Measurements from ENCODE around the gene USP13. TPM values are rescaled to one million over a fixed set of nuclear protein-coding genes. Genes with fewer than 3 reads are reported as not detected.
A peak's percentile ranks its signal among the peaks of the same experiment; 100 is the strongest.
"Not testable (repeated sequence)": the region's sequence is repeated elsewhere in the genome, so short reads cannot be mapped to it uniquely, and the experiment has no call there.

USP13 gene
- total and polyA plus RNA-seq, 2 experiments from 2014 or later: 6.0 to 8.2 TPM

DNA sequence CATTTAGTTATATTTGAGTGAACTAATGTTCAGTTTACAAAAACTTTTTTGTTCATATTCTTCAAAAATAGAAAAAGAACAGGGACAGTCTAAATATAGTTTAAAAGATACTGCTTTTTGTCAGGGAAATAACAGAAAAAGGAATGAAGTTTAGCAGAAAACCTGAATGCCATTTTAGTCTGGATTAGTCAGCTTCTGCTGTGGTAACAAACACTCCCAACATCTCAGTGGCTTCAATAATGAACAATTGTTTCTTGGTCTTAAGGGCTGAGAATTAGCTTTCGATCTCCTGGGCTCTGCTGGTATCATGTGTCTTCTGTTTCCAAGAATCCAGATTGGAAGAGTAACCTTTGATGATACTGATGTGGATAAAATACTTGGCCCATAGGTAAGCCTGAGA, 12.4 kb upstream of the USP13 start:
- Histone ChIP-seq H3K4me3 (no peak overlapping the region), H3K79me2 (ENCODE audit: insufficient read depth) (no peaks in the 10 kb centered on the region), H3K27me3 (replicated peaks; ENCODE audit: insufficient read depth) (no peaks in the 10 kb centered on the region), H3K9me2 (ENCODE audit: insufficient read depth) (no peaks in the 10 kb centered on the region), H3K4me2 (ENCODE audit: unreplicated experiment) (no peak overlapping the region), H2AFZ (no peak overlapping the region), H3K27ac (no peak overlapping the region), H3K4me1 (ENCODE audit: insufficient read depth) (no peaks in the 10 kb centered on the region), H4K20me1 (ENCODE audit: insufficient read depth) (no peaks in the 10 kb centered on the region), H3F3A (ENCODE audit: insufficient read depth) (no peaks in the 10 kb centered on the region), H3K9ac (no peak overlapping the region), H3K9me3 (ENCODE audit: low read depth) (no peaks in the 10 kb centered on the region), H3K36me3 (ENCODE audit: low read depth) (no peaks in the 10 kb centered on the region)
- 83 to 94% methylated on average over 1 of the region's 1 CpG for WGBS, 2 experiments (ENCODE audit: low coverage in 1 of 2, low lambda C conversion rate in 2 of 2, missing lambda C conversion rate in 2 of 2)
- TF ChIP-seq EZH2 (IDR thresholded peaks at IDR 0.05; ENCODE audit: insufficient read depth, poor library complexity, severe bottlenecking) (no peak), EZH2phosphoT487 (IDR thresholded peaks at IDR 0.05; ENCODE audit: insufficient read depth, low read depth) (no peak)
- in situ Hi-C loops (cut with MboI): no loop called here
- DNase-seq: no peak

DNA sequence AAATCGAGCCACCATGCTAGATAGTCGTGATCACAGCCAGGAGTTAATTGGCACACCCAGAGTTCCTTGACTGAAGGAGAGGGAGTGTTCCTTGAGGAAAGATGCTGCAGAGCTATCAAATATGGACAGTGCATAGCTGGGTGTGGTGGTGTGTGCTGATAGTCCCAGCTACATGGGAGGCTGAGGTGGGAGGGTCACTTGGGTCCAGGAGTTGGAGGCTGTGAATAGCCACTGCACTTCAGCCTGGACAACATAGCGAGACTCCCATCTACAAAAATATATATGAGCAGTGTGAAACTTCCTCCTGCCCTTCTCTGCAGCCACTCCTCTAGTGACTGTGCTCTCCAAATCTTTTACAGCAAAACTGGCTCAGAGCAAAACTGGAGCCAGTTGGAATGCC, 10.0 kb upstream of the USP13 start:
- Histone ChIP-seq H3K9ac (no peak overlapping the region), H4K20me1 (ENCODE audit: insufficient read depth) (no peaks in the 10 kb centered on the region), H3K27me3 (replicated peaks; ENCODE audit: insufficient read depth) (no peaks in the 10 kb centered on the region), H3F3A (ENCODE audit: insufficient read depth) (no peaks in the 10 kb centered on the region), H3K4me2 (ENCODE audit: unreplicated experiment) (no peak overlapping the region), H3K4me3 (no peak overlapping the region), H3K36me3 (ENCODE audit: low read depth) (no peaks in the 10 kb centered on the region), H3K27ac (no peak overlapping the region), H3K79me2 (ENCODE audit: insufficient read depth) (no peaks in the 10 kb centered on the region), H3K9me2 (ENCODE audit: insufficient read depth) (no peaks in the 10 kb centered on the region), H3K4me1 (ENCODE audit: insufficient read depth) (no peaks in the 10 kb centered on the region), H3K9me3 (ENCODE audit: low read depth) (no peaks in the 10 kb centered on the region), H2AFZ (no peak overlapping the region)
- TF ChIP-seq EZH2 (IDR thresholded peaks at IDR 0.05; ENCODE audit: insufficient read depth, poor library complexity, severe bottlenecking): no peak
- no peak for TF ChIP-seq EZH2phosphoT487 (IDR thresholded peaks at IDR 0.05; ENCODE audit: insufficient read depth, low read depth)
- in situ Hi-C loops (cut with MboI): no loop called here
- WGBS, 2 experiments (ENCODE audit: low coverage in 1 of 2, low lambda C conversion rate in 2 of 2, missing lambda C conversion rate in 2 of 2): 37 to 46% methylated on average over 3 of the region's 3 CpGs
- DNase-seq: no peak

- H3K9ac ChIP-seq; H3K9me3 ChIP-seq (ENCODE audit: low read depth); H3K4me2 ChIP-seq (ENCODE audit: unreplicated experiment); H2AFZ ChIP-seq; H3K4me3 ChIP-seq; H3K27ac ChIP-seq; H3K27me3 ChIP-seq (replicated peaks; ENCODE audit: insufficient read depth); H3K79me2 ChIP-seq (ENCODE audit: insufficient read depth); H3F3A ChIP-seq (ENCODE audit: insufficient read depth); H3K36me3 ChIP-seq (ENCODE audit: low read depth); DNase-seq; H3K4me1 ChIP-seq (ENCODE audit: insufficient read depth); H4K20me1 ChIP-seq (ENCODE audit: insufficient read depth); in situ Hi-C loops (cut with MboI); H3K9me2 ChIP-seq (ENCODE audit: insufficient read depth): not testable (repeated sequence)
- WGBS, 2 experiments (ENCODE audit: low coverage in 1 of 2, low lambda C conversion rate in 2 of 2, missing lambda C conversion rate in 2 of 2): 84 to 89% methylated on average over 8 of the region's 8 CpGs
Measured at GRCh38 chr3:179643837-179644236, 9.0 kb upstream of the USP13 start.

DNA sequence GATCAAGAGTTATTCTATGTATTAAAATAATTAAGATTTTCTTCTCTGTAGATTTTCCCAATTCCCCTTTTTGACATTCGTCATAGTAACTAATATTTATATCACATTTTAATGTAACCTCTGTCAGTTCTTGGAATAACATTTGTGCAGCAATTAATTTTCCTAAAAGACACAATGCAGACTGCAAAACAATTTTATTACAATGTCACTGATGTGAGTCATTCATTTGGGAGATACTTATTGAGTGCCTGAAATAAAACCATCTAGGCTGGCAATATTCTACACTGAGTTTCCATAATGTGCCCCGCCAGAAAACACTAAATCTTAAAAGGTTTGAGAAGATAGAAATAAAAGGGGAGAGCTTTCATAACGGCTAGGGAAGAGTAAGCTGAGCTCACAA, 6.7 kb upstream of the USP13 start:
- H3K79me2 ChIP-seq (ENCODE audit: insufficient read depth): no peaks in the 10 kb centered on the region
- no peak overlapping the region for H3K27ac ChIP-seq
- TF ChIP-seq EZH2 (IDR thresholded peaks at IDR 0.05; ENCODE audit: insufficient read depth, poor library complexity, severe bottlenecking): no peak
- no peaks in the 10 kb centered on the region for H3K36me3 ChIP-seq (ENCODE audit: low read depth)
- DNase-seq: no peak
- H3K27me3 ChIP-seq (replicated peaks; ENCODE audit: insufficient read depth): no peaks in the 10 kb centered on the region
- H3K9me3 ChIP-seq (ENCODE audit: low read depth): no peaks in the 10 kb centered on the region
- H3K4me2 ChIP-seq (ENCODE audit: unreplicated experiment): no peak overlapping the region
- WGBS, 2 experiments (ENCODE audit: low coverage in 1 of 2, low lambda C conversion rate in 2 of 2, missing lambda C conversion rate in 2 of 2): 53% methylated on average over 3 of the region's 3 CpGs
- no peaks in the 10 kb centered on the region for H3K4me1 ChIP-seq (ENCODE audit: insufficient read depth)
- H3K4me3 ChIP-seq: no peak overlapping the region
- H3K9me2 ChIP-seq (ENCODE audit: insufficient read depth): no peaks in the 10 kb centered on the region
- no peaks in the 10 kb centered on the region for H3F3A ChIP-seq (ENCODE audit: insufficient read depth)
- H3K9ac ChIP-seq: no peak overlapping the region
- in situ Hi-C loops (cut with MboI): no loop called here
- no peaks in the 10 kb centered on the region for H4K20me1 ChIP-seq (ENCODE audit: insufficient read depth)
- H2AFZ ChIP-seq: no peak overlapping the region

GRCh38 chr3:179651687-179652446, 973 bp upstream of the USP13 start:
- Histone ChIP-seq H3K79me2 (ENCODE audit: insufficient read depth) (peaks cover 30% of the 10 kb centered on the region), H3K9ac (peak overlapping the region; percentile 88), H3K36me3 (ENCODE audit: low read depth) (no peaks in the 10 kb centered on the region), H3K4me1 (ENCODE audit: insufficient read depth) (peaks cover 8% of the 10 kb centered on the region; the same call in 1 of the 2 replicates), H3K4me3 (peak overlapping the region; percentile 95), H3K27ac (peak overlapping the region; percentile 86), H3K4me2 (ENCODE audit: unreplicated experiment) (peak overlapping the region; percentile 90), H3K27me3 (replicated peaks; ENCODE audit: insufficient read depth) (no peaks in the 10 kb centered on the region), H3F3A (ENCODE audit: insufficient read depth) (peaks cover 23% of the 10 kb centered on the region), H3K9me2 (ENCODE audit: insufficient read depth) (no peaks in the 10 kb centered on the region), H4K20me1 (ENCODE audit: insufficient read depth) (no peaks in the 10 kb centered on the region), H2AFZ (peak overlapping the region; percentile 91), H3K9me3 (ENCODE audit: low read depth) (no peaks in the 10 kb centered on the region)
- in situ Hi-C loops (cut with MboI): no loop called here
- DNase-seq: no peak
- 36 to 40% methylated on average over 11 of the region's 11 CpGs for WGBS, 2 experiments (ENCODE audit: low coverage in 1 of 2, low lambda C conversion rate in 2 of 2, missing lambda C conversion rate in 2 of 2)
- TF ChIP-seq EZH2 (IDR thresholded peaks at IDR 0.05; ENCODE audit: insufficient read depth, poor library complexity, severe bottlenecking) (no peak), EZH2phosphoT487 (IDR thresholded peaks at IDR 0.05; ENCODE audit: insufficient read depth, low read depth) (no peak)

Measured in GM23248 (cell line).